GM21515 (cell line): ENCODE measurements around the gene FAM124B.

ENCODE experiments used
- ATAC-seq: cut with Tn5 transposase; IDR thresholded peaks from one replicate; pipeline ENCODE4 v1.9.1; 2021; ENCODE audit not compliant: unreplicated experiment

Gene FAM124B

GRCh38 chr2:224401641-224402342 is at the start of gene FAM124B:
TSS of gene FAM124B (minus strand) at chr2:224402107. CDS start at chr2:224401768, 339 bp downstream.
- no peak for ATAC-seq

- no peak for ATAC-seq
Observed at GRCh38 chr2:224449212-224450147, 47.6 kb upstream of the FAM124B start.

- no peak for ATAC-seq
Observed at GRCh38 chr2:224448236-224448635, 46.3 kb upstream of the FAM124B start.

GRCh38 chr2:224444783-224445182 is 42.9 kb upstream of the FAM124B start:
- no peak for ATAC-seq

- ATAC-seq = no peak
Observed at GRCh38 chr2:224444021-224444420, 42.1 kb upstream of the FAM124B start.

- no peak for ATAC-seq
Observed at GRCh38 chr2:224442071-224442967, 40.4 kb upstream of the FAM124B start.

- no peak for ATAC-seq
Observed at GRCh38 chr2:224440988-224441387, 39.1 kb upstream of the FAM124B start.

- no peak for ATAC-seq
Observed at GRCh38 chr2:224438726-224439125, 36.8 kb upstream of the FAM124B start.

GRCh38 chr2:224436634-224437033 is 34.7 kb upstream of the FAM124B start:
- ATAC-seq = no peak

- ATAC-seq = no peak
Observed at GRCh38 chr2:224434618-224435017, 32.7 kb upstream of the FAM124B start.

- no peak for ATAC-seq
Observed at GRCh38 chr2:224433442-224433841, 31.5 kb upstream of the FAM124B start.

GRCh38 chr2:224432003-224432579 is 30.2 kb upstream of the FAM124B start:
- ATAC-seq = no peak

GRCh38 chr2:224429441-224429810 is 27.5 kb upstream of the FAM124B start:
- no peak for ATAC-seq

- no peak for ATAC-seq
Observed at GRCh38 chr2:224428787-224429440, 27.0 kb upstream of the FAM124B start.

- no peak for ATAC-seq
Observed at GRCh38 chr2:224427471-224427870, 25.6 kb upstream of the FAM124B start.

GRCh38 chr2:224426656-224427055 is 24.7 kb upstream of the FAM124B start:
- ATAC-seq = no peak

- no peak for ATAC-seq
Observed at GRCh38 chr2:224421065-224421464, 19.2 kb upstream of the FAM124B start.

- ATAC-seq = no peak
Observed at GRCh38 chr2:224417947-224418346, 16.0 kb upstream of the FAM124B start.

- ATAC-seq = no peak
Observed at GRCh38 chr2:224417361-224417729, 15.4 kb upstream of the FAM124B start.

- ATAC-seq = no peak
Observed at GRCh38 chr2:224416656-224417360, 14.9 kb upstream of the FAM124B start.
